Right cardiac atrium (tissue), 5 donors: ENCODE measurements around the gene ARHGAP10. TPM values are rescaled to one million over a fixed set of nuclear protein-coding genes. Genes with fewer than 3 reads are reported as not detected.

Source experiments
- ATAC-seq, 2 donors: fragments of 200-7000 bp; cut with Tn5 transposase; one replicate each; pipeline versions ENCODE4 v1.8.0 to v1.9.1; 2020; ENCODE audit warnings: moderate library complexity in 2 of 2, mild to moderate bottlenecking in 1 of 2
- DNase-seq, 3 donors: peaks; one replicate each; pipeline ENCODE4 v3.0.0-alpha.2; 2020
- H3K27ac ChIP-seq: one replicate; pipeline ENCODE4 v1.5.1; 2013; ENCODE audit warnings: mild to moderate bottlenecking, low read length, control low read depth, moderate library complexity
- H3K27me3 ChIP-seq: one replicate; pipeline ENCODE4 v1.6.1; 2013; ENCODE audit not compliant: control insufficient read depth, insufficient read depth
- H3K4me1 ChIP-seq: one replicate; pipeline ENCODE4 v1.6.1; 2013; ENCODE audit warnings: low read length; ENCODE audit not compliant: control insufficient read depth, insufficient read depth
- H3K4me3 ChIP-seq: one replicate; pipeline ENCODE4 v1.5.1; 2013; ENCODE audit warnings: low read length, control low read depth
- H3K9me3 ChIP-seq: one replicate; pipeline ENCODE4 v1.6.1; 2013; ENCODE audit warnings: low read length; ENCODE audit not compliant: control insufficient read depth
- WGBS: extraction: QIAGEN DNeasy Blood & Tissue Kit; methylation state at CpG from one replicate; pipeline ENCODE4 v1.1.7; 2013; 5-methylcytosine and 5-hydroxymethylcytosine counted together
- intact Hi-C, 4 donors: fragments of 100-400 bp; cut with DNase I; formaldehyde crosslinking; loops; one replicate each; pipeline versions ENCODE4 v1.11.0 to v1.14.0; 2022 to 2023
- polyA plus RNA-seq: library from polyadenylated mRNA; stranded (reverse); fragments of 200-250 nt; gene quantifications from one replicate; pipeline ENCODE4 v1.2.3, GENCODE V29; 2013
- total RNA-seq, 4 donors: library from RNA; stranded (reverse); fragmentation: NEBNext Ultra II Directional; extraction: Animal tissue kit (Norgen Biotek cat#: 25700); gene quantifications; one replicate each; pipeline ENCODE4 v1.2.1, GENCODE V29; 2021
- donor health status: healthy with polysubstance abuse.
- donor health status: DM: no; HTN: yes; CAD: no.
- donor health status: DM: no; HTN: no; CAD: no.
- donor health status: DM: no; HTN: yes; CAD: no; lungs with severe emphysema.
- donor health status: DM: yes; HTN: yes; CAD: no.

ARHGAP10 gene
- total and polyA plus RNA-seq, 5 donors: 36.7 to 54.1 (median 47.3) TPM

- Histone ChIP-seq H3K4me1 (peaks cover 7% of the 10 kb centered on the region), H3K4me3 (peak overlapping the region; percentile 60), H3K27me3 (no peaks in the 10 kb centered on the region), H3K27ac (peak overlapping the region; percentile 93), H3K9me3 (no peaks in the 10 kb centered on the region)
- WGBS: 29% methylated on average over 5 of the region's 5 CpGs
- peak; percentile 17 to 42 for ATAC-seq
- intact Hi-C loops: loop anchor here in 1 of 4 donors (10.0 kb wide), 2 partner anchors 91 to 131 kb away; no protein-coding TSS in a partner anchor
- DNase-seq: no peak
Observed at GRCh38 chr4:147733716-147734344, 1.9 kb downstream of the ARHGAP10 start.

- H3K27ac ChIP-seq: peak overlapping the region; percentile 13
- DNase-seq (no peak), ATAC-seq (no peak)
- peak overlapping the region; percentile 60 for H3K4me3 ChIP-seq
- H3K9me3 ChIP-seq: no peaks in the 10 kb centered on the region
- H3K4me1 ChIP-seq: peaks cover 7% of the 10 kb centered on the region
- H3K27me3 ChIP-seq: no peaks in the 10 kb centered on the region
- 65% methylated on average over 3 of the region's 3 CpGs for WGBS
- intact Hi-C loops: loop anchor here in 1 of 4 donors (10.0 kb wide), 2 partner anchors 90 to 130 kb away; no protein-coding TSS in a partner anchor
Observed at GRCh38 chr4:147734496-147734895, 2.6 kb downstream of the ARHGAP10 start.

GRCh38 chr4:147735413-147736301 lies 3.8 kb downstream of the ARHGAP10 start:
- H3K27ac ChIP-seq: peak overlapping the region; percentile 13
- 64% methylated on average over 6 of the region's 6 CpGs for WGBS
- H3K27me3 ChIP-seq: no peaks in the 10 kb centered on the region
- peaks cover 7% of the 10 kb centered on the region for H3K4me1 ChIP-seq
- ATAC-seq: no peak
- H3K9me3 ChIP-seq: no peaks in the 10 kb centered on the region
- no peak for DNase-seq
- H3K4me3 ChIP-seq: no peak overlapping the region
- intact Hi-C loops: loop anchor here in 1 of 4 donors (10.0 kb wide), 2 partner anchors 89 to 129 kb away; no protein-coding TSS in a partner anchor

- H3K4me1 ChIP-seq: peaks cover 7% of the 10 kb centered on the region
- ATAC-seq (no peak), DNase-seq (no peak)
- H3K27me3 ChIP-seq: no peaks in the 10 kb centered on the region
- H3K9me3 ChIP-seq: no peaks in the 10 kb centered on the region
- intact Hi-C loops: loop anchor here in 1 of 4 donors (10.0 kb wide), 2 partner anchors 88 to 128 kb away; no protein-coding TSS in a partner anchor
- peak overlapping the region; percentile 72 for H3K27ac ChIP-seq
- H3K4me3 ChIP-seq: no peak overlapping the region
- WGBS: 52% methylated on average over 3 of the region's 3 CpGs
Observed at GRCh38 chr4:147736458-147736857, 4.6 kb downstream of the ARHGAP10 start.

GRCh38 chr4:147737623-147738022 lies 5.7 kb downstream of the ARHGAP10 start:
- WGBS: 80% methylated on average over 2 of the region's 2 CpGs
- H3K27me3 ChIP-seq: no peaks in the 10 kb centered on the region
- ATAC-seq: no peak
- no peak for DNase-seq
- intact Hi-C loops: loop anchor here in 1 of 4 donors (10.0 kb wide), 2 partner anchors 87 to 127 kb away; no protein-coding TSS in a partner anchor
- H3K4me1 ChIP-seq: peaks cover 9% of the 10 kb centered on the region
- no peak overlapping the region for H3K4me3 ChIP-seq
- no peaks in the 10 kb centered on the region for H3K9me3 ChIP-seq
- no peak overlapping the region for H3K27ac ChIP-seq

GRCh38 chr4:147739239-147739823 lies 7.4 kb downstream of the ARHGAP10 start:
- DNase-seq (no peak), ATAC-seq (no peak)
- intact Hi-C loops: loop anchor here in 1 of 4 donors (10.0 kb wide), 2 partner anchors 85 to 125 kb away; no protein-coding TSS in a partner anchor
- Histone ChIP-seq H3K4me3 (no peak overlapping the region), H3K9me3 (no peaks in the 10 kb centered on the region), H3K27me3 (no peaks in the 10 kb centered on the region), H3K27ac (no peak overlapping the region), H3K4me1 (peaks cover 9% of the 10 kb centered on the region)
- 62% methylated on average over 7 of the region's 7 CpGs for WGBS

GRCh38 chr4:147740176-147740575 lies 8.3 kb downstream of the ARHGAP10 start:
- Histone ChIP-seq H3K4me1 (peaks cover 9% of the 10 kb centered on the region), H3K9me3 (no peaks in the 10 kb centered on the region), H3K27ac (no peak overlapping the region), H3K4me3 (no peak overlapping the region), H3K27me3 (no peaks in the 10 kb centered on the region)
- no peak for ATAC-seq
- WGBS: 79% methylated on average over 3 of the region's 3 CpGs
- intact Hi-C loops: no loop called here
- no peak for DNase-seq

- Histone ChIP-seq H3K4me1 (peaks cover 6% of the 10 kb centered on the region), H3K27me3 (no peaks in the 10 kb centered on the region), H3K9me3 (no peaks in the 10 kb centered on the region), H3K4me3 (no peak overlapping the region), H3K27ac (no peak overlapping the region)
- intact Hi-C loops: no loop called here
- no peak for DNase-seq
- WGBS: 50% methylated on average over 1 of the region's 1 CpG
- no peak for ATAC-seq
Observed at GRCh38 chr4:147741190-147741788, 9.4 kb downstream of the ARHGAP10 start.

- H3K27me3 ChIP-seq: no peaks in the 10 kb centered on the region
- WGBS: 67% methylated on average over 5 of the region's 5 CpGs
- intact Hi-C loops: no loop called here
- no peak overlapping the region for H3K4me3 ChIP-seq
- no peaks in the 10 kb centered on the region for H3K4me1 ChIP-seq
- DNase-seq (no peak), ATAC-seq (peak; percentile 49 to 54)
- peak overlapping the region; percentile 50 for H3K27ac ChIP-seq
- no peaks in the 10 kb centered on the region for H3K9me3 ChIP-seq
Observed at GRCh38 chr4:147747787-147748454, 16.0 kb downstream of the ARHGAP10 start.

- H3K27ac ChIP-seq: no peak overlapping the region
Observed at GRCh38 chr4:147749811-147750321, 18.0 kb downstream of the ARHGAP10 start.

More at GRCh38 chr4:147749811-147750321, 18.0 kb downstream of the ARHGAP10 start:
- H3K9me3 ChIP-seq: no peaks in the 10 kb centered on the region
- H3K4me1 ChIP-seq: peaks cover 5% of the 10 kb centered on the region
- ATAC-seq: no peak
- WGBS: 65% methylated on average over 3 of the region's 3 CpGs
- no peak overlapping the region for H3K4me3 ChIP-seq
- DNase-seq: no peak
- H3K27me3 ChIP-seq: no peaks in the 10 kb centered on the region
- intact Hi-C loops: no loop called here
